Aorta (tissue), 5 donors: ENCODE results near the gene MAPKAPK5. TPM values are rescaled to one million over a fixed set of nuclear protein-coding genes. Genes with fewer than 3 reads are reported as not detected.
"Not testable (repeated sequence)": the region's sequence is repeated elsewhere in the genome, so short reads cannot be mapped to it uniquely, and the experiment has no call there.

Experiments
- ATAC-seq: fragments of 200-7000 bp; cut with Tn5 transposase; one replicate; pipeline ENCODE4 v1.9.1; 2022; ENCODE audit warnings: moderate library complexity; ENCODE audit not compliant: low FRiP score
- DNase-seq, 2 donors: peaks; one replicate each; pipeline ENCODE4 v3.0.0-alpha.2; 2020
- H3K27ac ChIP-seq, 2 donors: one replicate each; pipeline ENCODE4 v1.5.1; 2013; ENCODE audit warnings: low read length in 2 of 2, mild to moderate bottlenecking in 2 of 2, moderate library complexity in 2 of 2, control low read depth in 1 of 2, inconsistent platforms in 1 of 2, low read depth in 1 of 2
- H3K27me3 ChIP-seq, 2 donors: one replicate each; pipeline ENCODE4 v1.6.1; 2013; ENCODE audit warnings: control low read depth in 1 of 2, low read length in 1 of 2, mild to moderate bottlenecking in 1 of 2, moderate library complexity in 1 of 2; ENCODE audit not compliant: insufficient read depth in 2 of 2, control insufficient read depth in 1 of 2
- H3K36me3 ChIP-seq, 2 donors: one replicate each; pipeline ENCODE4 v1.6.1; 2013; ENCODE audit warnings: control low read depth in 1 of 2, low read length in 1 of 2, mild to moderate bottlenecking in 1 of 2; ENCODE audit not compliant: insufficient read depth in 2 of 2, control insufficient read depth in 1 of 2
- H3K4me1 ChIP-seq, 2 donors: one replicate each; pipeline ENCODE4 v1.6.1; 2013; ENCODE audit warnings: low read length in 2 of 2, control low read depth in 1 of 2, mild to moderate bottlenecking in 1 of 2, moderate library complexity in 1 of 2; ENCODE audit not compliant: insufficient read depth in 2 of 2, control insufficient read depth in 1 of 2
- H3K4me3 ChIP-seq, 2 donors: one replicate each; pipeline ENCODE4 v1.5.1; 2013; ENCODE audit warnings: low read length in 2 of 2, control low read depth in 1 of 2, mild to moderate bottlenecking in 1 of 2
- H3K9me3 ChIP-seq: one replicate; pipeline ENCODE4 v1.6.1; 2013; ENCODE audit warnings: mild to moderate bottlenecking, low read length; ENCODE audit not compliant: control insufficient read depth
- WGBS, 2 donors: extraction: QIAGEN DNeasy Blood & Tissue Kit; methylation state at CpG; one replicate each; pipeline ENCODE4 v1.1.7; 2013; 5-methylcytosine and 5-hydroxymethylcytosine counted together
- intact Hi-C, 2 donors: fragments of 100-400 bp; cut with DNase I; formaldehyde crosslinking; loops; one replicate each; pipeline versions ENCODE4 v1.14.2 to v1.15.0; 2022
- polyA plus RNA-seq, 2 donors: library from polyadenylated mRNA; stranded (reverse); fragments of 200-250 nt; gene quantifications; one replicate each; pipeline ENCODE4 v1.2.3, GENCODE V29; 2013
- total RNA-seq, 2 donors: library from RNA; stranded (reverse); fragmentation: NEBNext Ultra II Directional; extraction: Animal tissue kit (Norgen Biotek cat#: 25700); gene quantifications; one replicate each; pipeline ENCODE4 v1.2.1, GENCODE V29; 2021
- donor health status: healthy with polysubstance abuse.
- donor health status: Bipolar disorder and iron deficiency.
- donor health status: DM: no; HTN: no; CAD: no.
- donor health status: DM: no; HTN: no; CAD: no.
- donor health status: DM: yes; HTN: yes; CAD: no.

MAPKAPK5 gene
- total and polyA plus RNA-seq, 4 donors: 21.3 to 44.4 (median 30.9) TPM

DNA sequence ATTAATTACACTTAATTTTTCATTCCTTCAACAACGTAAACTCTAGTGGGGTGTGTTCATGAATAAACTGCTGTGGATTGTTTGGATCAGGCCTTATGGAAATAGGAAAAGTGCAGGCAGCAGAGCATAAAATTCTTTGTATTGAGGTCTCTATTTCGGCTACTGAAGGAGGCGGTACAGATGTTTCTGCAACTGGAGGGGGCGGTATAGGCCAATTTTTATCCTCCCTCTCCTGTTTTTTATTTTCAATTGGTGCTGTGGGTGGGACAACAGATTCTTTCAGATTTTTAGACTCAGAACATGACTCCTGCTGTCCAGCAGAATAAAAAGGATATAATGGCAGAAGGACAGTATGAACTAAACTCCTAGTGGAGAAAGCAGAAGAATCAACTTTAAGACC lies 17.7 kb upstream of the MAPKAPK5 start:
- H3K4me3 ChIP-seq, DNase-seq, H3K27ac ChIP-seq, ATAC-seq, H3K9me3 ChIP-seq, intact Hi-C loops, H3K36me3 ChIP-seq, H3K27me3 ChIP-seq, H3K4me1 ChIP-seq: not testable (repeated sequence)
- 22 to 25% methylated on average over 4 of the region's 4 CpGs for WGBS, 2 donors

- Histone ChIP-seq H3K36me3 (no peaks in the 10 kb centered on the region), H3K4me3 (no peak overlapping the region), H3K27ac (no peak overlapping the region), H3K4me1 (no peaks in the 10 kb centered on the region), H3K9me3 (no peaks in the 10 kb centered on the region), H3K27me3 (no peaks in the 10 kb centered on the region)
- 77 to 78% methylated on average over 5 of the region's 5 CpGs for WGBS, 2 donors
- ATAC-seq (no peak), DNase-seq (no peak)
- intact Hi-C loops: no loop called here
Observed at GRCh38 chr12:111825509-111825908, 16.5 kb upstream of the MAPKAPK5 start.

- H3K27me3 ChIP-seq: no peaks in the 10 kb centered on the region
- no peaks in the 10 kb centered on the region for H3K36me3 ChIP-seq
- no peak overlapping the region for H3K27ac ChIP-seq
- intact Hi-C loops: no loop called here
- ATAC-seq (no peak), DNase-seq (no peak)
- H3K4me1 ChIP-seq: no peaks in the 10 kb centered on the region
- no peak overlapping the region for H3K4me3 ChIP-seq
- H3K9me3 ChIP-seq: no peaks in the 10 kb centered on the region
- WGBS, 2 donors: 70 to 78% methylated on average over 3 of the region's 3 CpGs
Observed at GRCh38 chr12:111826316-111826715, 15.7 kb upstream of the MAPKAPK5 start.

DNA sequence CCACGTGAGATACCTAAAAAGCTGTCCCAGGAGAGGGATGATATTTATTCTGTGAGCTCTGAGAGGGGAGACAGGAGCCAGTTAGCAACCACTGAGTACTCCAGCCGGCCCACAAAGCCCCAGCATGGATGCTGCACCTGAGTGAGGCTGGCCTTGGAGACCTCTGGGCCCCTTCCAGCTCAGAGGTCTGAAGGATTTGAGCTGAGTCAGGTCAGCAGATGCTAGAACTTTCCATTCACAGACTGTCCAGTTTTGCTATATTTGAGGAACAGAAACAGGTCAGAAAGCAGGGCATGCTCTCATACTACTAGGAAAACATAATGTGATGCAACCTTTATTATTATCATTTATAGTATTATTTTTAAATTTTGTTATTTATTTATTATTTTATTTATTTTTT lies 15.0 kb upstream of the MAPKAPK5 start:
- DNase-seq: no peak
- Histone ChIP-seq H3K4me1 (no peaks in the 10 kb centered on the region), H3K4me3 (no peak overlapping the region), H3K9me3 (no peaks in the 10 kb centered on the region), H3K36me3 (no peaks in the 10 kb centered on the region), H3K27me3 (no peaks in the 10 kb centered on the region), H3K27ac (no peak overlapping the region)
- no peak for ATAC-seq
- 55 to 57% methylated on average over 2 of the region's 2 CpGs for WGBS, 2 donors
- intact Hi-C loops: no loop called here

- H3K27ac ChIP-seq: no peak overlapping the region
- WGBS, 2 donors: 86 to 87% methylated on average over 4 of the region's 4 CpGs
- H3K4me1 ChIP-seq: no peaks in the 10 kb centered on the region
- ATAC-seq (no peak), DNase-seq (no peak)
- H3K4me3 ChIP-seq: no peak overlapping the region
- H3K27me3 ChIP-seq: no peaks in the 10 kb centered on the region
- H3K36me3 ChIP-seq: no peaks in the 10 kb centered on the region
- no peaks in the 10 kb centered on the region for H3K9me3 ChIP-seq
- intact Hi-C loops: no loop called here
Observed at GRCh38 chr12:111827907-111828306, 14.1 kb upstream of the MAPKAPK5 start.

- Histone ChIP-seq H3K36me3 (no peaks in the 10 kb centered on the region), H3K9me3 (no peaks in the 10 kb centered on the region), H3K27me3 (no peaks in the 10 kb centered on the region), H3K27ac (no peak overlapping the region), H3K4me1 (no peaks in the 10 kb centered on the region), H3K4me3 (no peak overlapping the region)
- 80 to 81% methylated on average over 8 of the region's 8 CpGs for WGBS, 2 donors
- DNase-seq (no peak), ATAC-seq (no peak)
- intact Hi-C loops: no loop called here
Observed at GRCh38 chr12:111828338-111828979, 13.6 kb upstream of the MAPKAPK5 start.

- H3K36me3 ChIP-seq, DNase-seq, intact Hi-C loops, H3K27me3 ChIP-seq, H3K4me1 ChIP-seq, H3K4me3 ChIP-seq, H3K9me3 ChIP-seq, H3K27ac ChIP-seq, ATAC-seq: not testable (repeated sequence)
- WGBS, 2 donors: 80 to 82% methylated on average over 3 of the region's 3 CpGs
Observed at GRCh38 chr12:111829635-111830034, 12.4 kb upstream of the MAPKAPK5 start.

GRCh38 chr12:111834740-111835386 lies 7.2 kb upstream of the MAPKAPK5 start:
- H3K27ac ChIP-seq, ATAC-seq, H3K9me3 ChIP-seq, H3K27me3 ChIP-seq, intact Hi-C loops, H3K4me1 ChIP-seq, H3K4me3 ChIP-seq, H3K36me3 ChIP-seq: not testable (repeated sequence)
- WGBS, 2 donors: 79 to 84% methylated on average over 21 to 22 of the region's 22 CpGs
- peak in 1 of 2 donors; percentile 68 for DNase-seq

- H3K9me3 ChIP-seq, H3K36me3 ChIP-seq, ATAC-seq, DNase-seq, intact Hi-C loops, H3K27me3 ChIP-seq, H3K4me1 ChIP-seq, H3K27ac ChIP-seq, H3K4me3 ChIP-seq: not testable (repeated sequence)
- WGBS, 2 donors: 93 to 96% methylated on average over 24 to 28 of the region's 28 CpGs
Observed at GRCh38 chr12:111835531-111836181, 6.4 kb upstream of the MAPKAPK5 start.
